Adrenal gland (tissue), 5 donors: ENCODE measurements around the gene GLCCI1.

Experiments used
- CTCF ChIP-seq, 6 experiments: fragments of 450-650 bp in 4 of 6; fragments of 200-600 bp in 2 of 6; sonication (generic) in 1 of 6; IDR thresholded peaks; 1 replicate in 5 of 6; 2 replicates in 1 of 6; pipeline versions ENCODE4 v1.5.1 to v1.8.0; 2016 to 2021; ENCODE audit warnings: antibody characterized with exemption in 6 of 6, mild to moderate bottlenecking in 2 of 6, moderate library complexity in 1 of 6
- POLR2A ChIP-seq, 2 donors: fragments of 450-650 bp; IDR thresholded peaks; one replicate each; pipeline ENCODE4 v1.6.1; 2017; ENCODE audit warnings: antibody characterized with exemption in 2 of 2, mild to moderate bottlenecking in 2 of 2, moderate library complexity in 1 of 2
- donor health status: DM: no; HTN: no; CAD: no.

- peak in 3 of 6 experiments; percentile 26 to 39 (median 32) for TF ChIP-seq CTCF (IDR thresholded peaks at IDR 0.05)
- TF ChIP-seq POLR2A (IDR thresholded peaks at IDR 0.05) = no peak
These were observed 67.3 kb downstream of the GLCCI1 start for GRCh38 chr7:8035647-8036518.
